Cardiac fibroblast (primary cell): Measurements from ENCODE around the gene PRR22.

Source experiments
- DNase-seq, 2 donors: peaks; one replicate each; pipeline versions ENCODE4 v3.0.0 to v3.0.0-alpha.2; 2010; ENCODE audit warnings: low read depth in 2 of 2
- H3K4me3 ChIP-seq, 2 donors: replicated peaks in 1 of 2; 1 replicate in 1 of 2; 2 replicates in 1 of 2; pipeline ENCODE4 v1.5.1; 2011; ENCODE audit warnings: low read depth in 2 of 2, low read length in 2 of 2, mild to moderate bottlenecking in 2 of 2, moderate library complexity in 1 of 2
- TF ChIP-seq, protein P1 (sequence below): IDR thresholded peaks from one replicate; pipeline ENCODE4 v1.5.1; 2011; ENCODE audit warnings: low read depth, mild to moderate bottlenecking, low read length, inconsistent platforms

The PRR22 gene

GRCh38 chr19:5827891-5828660, 43.5 kb upstream of the PRR22 start:
- peak overlapping the region; percentile 56 to 69 for H3K4me3 ChIP-seq
- peak; percentile 87 to 94 for DNase-seq
- TF ChIP-seq, protein P1, sequence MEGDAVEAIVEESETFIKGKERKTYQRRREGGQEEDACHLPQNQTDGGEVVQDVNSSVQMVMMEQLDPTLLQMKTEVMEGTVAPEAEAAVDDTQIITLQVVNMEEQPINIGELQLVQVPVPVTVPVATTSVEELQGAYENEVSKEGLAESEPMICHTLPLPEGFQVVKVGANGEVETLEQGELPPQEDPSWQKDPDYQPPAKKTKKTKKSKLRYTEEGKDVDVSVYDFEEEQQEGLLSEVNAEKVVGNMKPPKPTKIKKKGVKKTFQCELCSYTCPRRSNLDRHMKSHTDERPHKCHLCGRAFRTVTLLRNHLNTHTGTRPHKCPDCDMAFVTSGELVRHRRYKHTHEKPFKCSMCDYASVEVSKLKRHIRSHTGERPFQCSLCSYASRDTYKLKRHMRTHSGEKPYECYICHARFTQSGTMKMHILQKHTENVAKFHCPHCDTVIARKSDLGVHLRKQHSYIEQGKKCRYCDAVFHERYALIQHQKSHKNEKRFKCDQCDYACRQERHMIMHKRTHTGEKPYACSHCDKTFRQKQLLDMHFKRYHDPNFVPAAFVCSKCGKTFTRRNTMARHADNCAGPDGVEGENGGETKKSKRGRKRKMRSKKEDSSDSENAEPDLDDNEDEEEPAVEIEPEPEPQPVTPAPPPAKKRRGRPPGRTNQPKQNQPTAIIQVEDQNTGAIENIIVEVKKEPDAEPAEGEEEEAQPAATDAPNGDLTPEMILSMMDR: no peak

DNA sequence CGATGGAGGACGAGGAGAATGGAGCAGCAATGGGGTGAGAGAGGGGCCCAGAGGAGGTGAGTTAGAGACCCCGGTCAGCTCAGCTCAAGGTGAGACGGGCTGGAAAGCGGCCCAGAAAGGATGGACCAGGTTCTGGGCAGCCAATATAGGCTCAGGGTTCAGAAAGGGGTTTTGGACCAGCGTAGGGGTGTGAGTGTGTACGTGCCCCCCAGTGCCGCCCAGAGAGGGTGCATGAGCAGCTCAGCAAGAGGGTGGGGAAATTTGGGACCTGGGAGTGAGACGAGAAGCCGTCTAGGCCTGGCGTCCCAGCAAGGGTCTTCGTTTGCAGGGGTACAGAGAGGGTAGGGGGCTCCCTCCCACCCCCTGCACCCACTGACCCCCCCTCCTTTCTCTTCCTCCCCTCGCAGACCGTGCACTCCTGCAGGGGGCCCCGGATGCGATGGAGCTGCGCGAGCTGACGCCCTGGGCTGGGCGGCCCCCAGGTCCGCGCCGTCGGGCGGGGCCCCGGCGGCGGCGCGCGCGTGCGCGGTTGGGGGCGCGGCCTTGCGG, 42.9 kb upstream of the PRR22 start:
- TF ChIP-seq, protein P1: no peak
- no peak for DNase-seq
- peak overlapping the region; percentile 36 to 56 for H3K4me3 ChIP-seq

DNA sequence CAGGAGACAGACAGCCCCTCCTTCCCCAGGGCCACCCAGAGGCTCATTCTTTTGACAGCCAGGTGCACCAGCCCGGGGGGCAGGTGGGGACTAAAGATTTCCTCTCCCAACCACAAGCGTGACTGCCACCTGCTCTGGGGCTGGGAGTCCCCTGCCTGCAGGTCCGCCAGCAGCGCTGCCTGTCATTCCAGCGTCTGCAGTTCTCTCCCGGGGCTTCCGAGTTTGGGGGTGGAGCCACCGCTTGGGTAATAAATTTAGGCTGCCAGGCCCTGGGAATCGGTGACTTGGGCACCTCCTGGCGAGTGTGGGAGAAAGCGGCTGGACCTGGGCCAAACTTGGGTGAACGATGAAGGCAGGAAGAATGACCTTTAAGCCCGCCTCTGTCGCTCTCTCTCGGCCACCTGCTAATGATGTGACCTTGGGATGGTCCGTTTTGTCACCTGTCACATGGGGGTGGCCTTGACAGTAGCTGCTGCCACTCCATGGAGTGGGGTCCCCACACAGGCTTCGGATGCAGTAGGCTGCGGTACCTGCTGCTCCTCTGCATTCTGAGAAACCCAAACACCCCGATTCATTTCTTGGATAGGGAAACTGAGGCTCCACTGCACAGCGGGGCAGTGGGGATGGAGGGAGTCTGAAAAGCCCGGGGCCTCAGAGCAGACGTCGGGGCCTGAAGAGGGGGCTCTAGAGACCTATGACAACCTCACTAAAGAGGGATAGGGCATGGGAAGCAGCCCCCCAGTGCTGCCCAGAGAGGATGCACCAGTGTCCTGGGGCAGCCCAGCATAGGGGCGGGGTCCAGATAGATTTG, 42.2 kb upstream of the PRR22 start:
- no peak overlapping the region for H3K4me3 ChIP-seq
- TF ChIP-seq, protein P1: peak; percentile 8
- DNase-seq: peak; percentile 23 to 47

- no peak for DNase-seq
- no peak overlapping the region for H3K4me3 ChIP-seq
- TF ChIP-seq, protein P1: no peak
Observed at GRCh38 chr19:5825178-5825577, 40.6 kb upstream of the PRR22 start.

DNA sequence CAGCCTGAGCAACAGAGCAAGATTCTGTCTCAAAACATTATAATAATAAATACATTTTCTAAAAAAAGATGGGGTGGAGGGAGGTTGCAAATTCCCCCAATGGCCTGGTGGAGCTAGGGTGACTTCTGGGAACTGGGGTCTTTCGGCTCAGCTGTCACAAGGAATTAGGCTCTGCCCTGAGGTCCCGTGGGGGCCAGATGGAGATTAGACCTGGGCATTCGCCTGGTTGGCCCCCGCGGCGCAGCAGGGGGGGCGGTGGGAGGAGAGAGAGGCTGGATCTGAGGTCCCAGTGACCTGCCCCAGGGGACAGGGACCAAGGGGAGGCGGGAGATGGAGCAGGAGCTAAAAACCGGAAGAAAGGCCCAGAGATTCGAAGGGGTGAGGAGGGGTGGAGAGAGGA, 40.2 kb upstream of the PRR22 start:
- TF ChIP-seq, protein P1: no peak
- H3K4me3 ChIP-seq: no peak overlapping the region
- no peak for DNase-seq

GRCh38 chr19:5823579-5824281, 39.2 kb upstream of the PRR22 start:
- TF ChIP-seq, protein P1: peak; percentile 8
- H3K4me3 ChIP-seq: no peak overlapping the region
- DNase-seq: peak in 1 of 2 donors; percentile 13
